Measurements from ENCODE around the gene LTBP4. TPM values are rescaled to one million over a fixed set of nuclear protein-coding genes. Genes with fewer than 3 reads are reported as not detected.

Gene LTBP4
- total and polyA plus RNA-seq, 2 donors (not counting 3 experiments of a cell fraction or from before 2014, with no cell fraction given): 25.9 to 38.0 TPM

DNA sequence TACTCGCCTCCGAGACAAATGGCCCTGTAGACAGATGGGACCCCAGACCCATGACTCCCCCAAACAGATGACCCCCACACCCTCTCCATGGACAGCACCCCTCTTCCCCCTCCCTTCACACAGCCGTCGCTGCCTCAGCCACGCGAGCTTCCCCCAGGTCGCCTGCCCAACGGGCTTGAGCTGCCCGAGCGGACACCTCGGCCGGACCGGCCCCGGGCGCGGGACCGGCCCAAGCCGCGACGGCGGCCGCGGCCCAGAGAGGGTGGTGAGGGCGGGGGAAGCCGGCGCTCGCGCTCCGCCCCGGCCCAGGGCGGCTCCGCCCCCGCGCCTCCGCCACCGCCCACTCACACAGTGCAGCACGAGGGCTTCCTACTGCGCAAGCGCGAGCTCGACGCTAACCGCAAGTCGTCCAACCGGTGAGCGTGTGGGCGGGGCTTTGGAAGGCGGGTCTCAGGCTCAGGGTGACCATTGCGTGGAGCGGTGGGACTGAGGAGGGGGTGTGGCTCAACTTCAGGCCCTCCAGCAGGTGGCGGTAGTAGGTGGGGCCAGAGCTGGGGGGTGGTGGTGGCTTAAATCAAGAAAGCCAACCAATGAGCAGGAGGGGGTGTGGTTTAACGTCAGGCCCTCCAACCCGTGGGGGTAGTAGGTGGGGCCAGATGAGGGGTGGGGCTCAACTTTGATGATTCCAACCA is 30.7 kb upstream of the LTBP4 start:
- dilution Hi-C loops (cut with MboI; ENCODE audit: extremely low pct_ligation_motif_present, low sequenced_read_pairs) (no loop called here), intact Hi-C loops (cut with micrococcal nuclease) (loop anchor here (2.0 kb wide), 1 partner anchor 22 kb away; no protein-coding TSS in a partner anchor)
- H3K9ac ChIP-seq (replicated peaks; ENCODE audit: extremely low read depth, insufficient read depth, low read length): no peak overlapping the region
- no TSS peak for BruUV-seq (replicated peaks)
- H3K4me2 ChIP-seq (ENCODE audit: insufficient read depth, low read length): peak overlapping the region; percentile 20
- DNase-seq (ENCODE audit: low read depth, low spot score) (peak; percentile 99), FAIRE-seq (peak; percentile 98)
- POLR2A ChIA-PET: interaction anchor here (0.7 to 1.4 kb wide), 4 partner anchors 32 to 137 kb away, joined by 3 to 10 read pairs (median 4); no protein-coding TSS in a partner anchor
- TF ChIP-seq POLR2AphosphoS5 (IDR thresholded peaks at IDR 0.05; ENCODE audit: insufficient read depth, low read depth, low read length) (no peak), JUN (IDR thresholded peaks at IDR 0.05; ENCODE audit: borderline replicate concordance, insufficient read depth, insufficient read length, low read depth) (no peak), POLR2A (IDR thresholded peaks at IDR 0.05; ENCODE audit: low read depth, low read length) (no peak), GATA2 (IDR thresholded peaks at IDR 0.05; ENCODE audit: insufficient read depth, insufficient read length, low read depth, low read length) (no peak), MYC (IDR thresholded peaks at IDR 0.05; ENCODE audit: low read depth, low read length) (no peak), EZH2 (IDR thresholded peaks at IDR 0.05; ENCODE audit: borderline replicate concordance, low read depth, low read length, severe bottlenecking) (no peak), FOS (IDR thresholded peaks at IDR 0.05; ENCODE audit: borderline replicate concordance, insufficient read depth, low read length) (no peak)
- TF ChIP-seq, protein P1, sequence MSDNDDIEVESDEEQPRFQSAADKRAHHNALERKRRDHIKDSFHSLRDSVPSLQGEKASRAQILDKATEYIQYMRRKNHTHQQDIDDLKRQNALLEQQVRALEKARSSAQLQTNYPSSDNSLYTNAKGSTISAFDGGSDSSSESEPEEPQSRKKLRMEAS (IDR thresholded peaks at IDR 0.05; ENCODE audit: insufficient read depth, insufficient read length): peak; percentile 2
- TF ChIP-seq, protein P2, sequence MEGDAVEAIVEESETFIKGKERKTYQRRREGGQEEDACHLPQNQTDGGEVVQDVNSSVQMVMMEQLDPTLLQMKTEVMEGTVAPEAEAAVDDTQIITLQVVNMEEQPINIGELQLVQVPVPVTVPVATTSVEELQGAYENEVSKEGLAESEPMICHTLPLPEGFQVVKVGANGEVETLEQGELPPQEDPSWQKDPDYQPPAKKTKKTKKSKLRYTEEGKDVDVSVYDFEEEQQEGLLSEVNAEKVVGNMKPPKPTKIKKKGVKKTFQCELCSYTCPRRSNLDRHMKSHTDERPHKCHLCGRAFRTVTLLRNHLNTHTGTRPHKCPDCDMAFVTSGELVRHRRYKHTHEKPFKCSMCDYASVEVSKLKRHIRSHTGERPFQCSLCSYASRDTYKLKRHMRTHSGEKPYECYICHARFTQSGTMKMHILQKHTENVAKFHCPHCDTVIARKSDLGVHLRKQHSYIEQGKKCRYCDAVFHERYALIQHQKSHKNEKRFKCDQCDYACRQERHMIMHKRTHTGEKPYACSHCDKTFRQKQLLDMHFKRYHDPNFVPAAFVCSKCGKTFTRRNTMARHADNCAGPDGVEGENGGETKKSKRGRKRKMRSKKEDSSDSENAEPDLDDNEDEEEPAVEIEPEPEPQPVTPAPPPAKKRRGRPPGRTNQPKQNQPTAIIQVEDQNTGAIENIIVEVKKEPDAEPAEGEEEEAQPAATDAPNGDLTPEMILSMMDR (IDR thresholded peaks at IDR 0.05; ENCODE audit: extremely low read depth in 1 of 2, insufficient read depth in 1 of 2, low read depth in 1 of 2, low read length in 2 of 2): peak in 1 of 2 donors; percentile 36
- peaks cover 4% of the 10 kb centered on the region for H3K4me1 ChIP-seq (ENCODE audit: control insufficient read depth, extremely low read depth, insufficient read depth, low read length)
- H3K27ac ChIP-seq (ENCODE audit: insufficient read depth, low read depth, low read length): no peak overlapping the region
- H2AFZ ChIP-seq (ENCODE audit: low read depth, low read length): peak overlapping the region; percentile 77
- CTCF ChIA-PET: interaction anchor here (0.6 to 3.6 kb wide), 16 partner anchors 15 to 430 kb away, joined by 3 to 16 read pairs (median 5); no protein-coding TSS in a partner anchor
- no peaks in the 10 kb centered on the region for H3K9me3 ChIP-seq (replicated peaks; ENCODE audit: control insufficient read depth, insufficient read depth, low read length)
- no peaks in the 10 kb centered on the region for H3K79me2 ChIP-seq (ENCODE audit: control insufficient read depth, insufficient read depth, low read length)
- peak overlapping the region in 1 of 3 experiments; percentile 32 for H3K4me3 ChIP-seq (replicated peaks in 1 of 3; ENCODE audit: insufficient read depth in 1 of 3, low read depth in 1 of 3, low read length in 3 of 3)
- H3K27me3 ChIP-seq (ENCODE audit: control insufficient read depth in 2 of 2, insufficient read depth in 2 of 2, low read length in 2 of 2): peaks cover 22% of the 10 kb centered on the region in 2 experiments
- H3K9me1 ChIP-seq (replicated peaks; ENCODE audit: control insufficient read depth, extremely low read depth, insufficient read depth, low read length): no peaks in the 10 kb centered on the region
- H3K36me3 ChIP-seq (ENCODE audit: control insufficient read depth in 2 of 2, extremely low read depth in 1 of 2, insufficient read depth in 2 of 2, low read length in 2 of 2): no peaks in the 10 kb centered on the region
- no peaks in the 10 kb centered on the region for H4K20me1 ChIP-seq (replicated peaks; ENCODE audit: control insufficient read depth, extremely low read depth, insufficient read depth, low read length)

Measured in endothelial cell of umbilical vein (primary cell).